Esophagus (tissue), 2 donors: Measurements from ENCODE around the gene EMC8. TPM values are rescaled to one million over a fixed set of nuclear protein-coding genes. Genes with fewer than 3 reads are reported as not detected.
"Not testable (repeated sequence)": the region's sequence is repeated elsewhere in the genome, so short reads cannot be mapped to it uniquely, and the experiment has no call there.

Experiments used
- H3K27ac ChIP-seq, 2 donors: one replicate each; pipeline ENCODE4 v1.5.1; 2013; ENCODE audit warnings: low read depth in 2 of 2, mild to moderate bottlenecking in 2 of 2, inconsistent platforms in 1 of 2, low read length in 1 of 2, moderate library complexity in 1 of 2
- H3K27me3 ChIP-seq, 2 donors: one replicate each; pipeline ENCODE4 v1.6.1; 2013; ENCODE audit warnings: low read length in 2 of 2, control low read depth in 1 of 2, mild to moderate bottlenecking in 1 of 2; ENCODE audit not compliant: insufficient read depth in 2 of 2, control insufficient read depth in 1 of 2
- H3K36me3 ChIP-seq, 2 donors: one replicate each; pipeline ENCODE4 v1.6.1; 2013; ENCODE audit warnings: low read length in 1 of 2; ENCODE audit not compliant: control insufficient read depth in 2 of 2, insufficient read depth in 2 of 2
- H3K4me1 ChIP-seq, 2 donors: one replicate each; pipeline ENCODE4 v1.6.1; 2013; ENCODE audit warnings: low read length in 1 of 2; ENCODE audit not compliant: control insufficient read depth in 2 of 2, insufficient read depth in 2 of 2
- H3K4me3 ChIP-seq, 2 donors: one replicate each; pipeline ENCODE4 v1.5.1; 2013; ENCODE audit warnings: low read length in 2 of 2, mild to moderate bottlenecking in 2 of 2, low read depth in 1 of 2, moderate library complexity in 1 of 2
- H3K9me3 ChIP-seq, 2 donors: one replicate each; pipeline ENCODE4 v1.6.1; 2013; ENCODE audit warnings: mild to moderate bottlenecking in 2 of 2, low read depth in 1 of 2, low read length in 1 of 2, moderate library complexity in 1 of 2; ENCODE audit not compliant: control insufficient read depth in 2 of 2, insufficient read depth in 1 of 2
- WGBS, 2 donors: extraction: QIAGEN DNeasy Blood & Tissue Kit; methylation state at CpG; one replicate each; pipeline ENCODE4 v1.1.7; 2013; 5-methylcytosine and 5-hydroxymethylcytosine counted together
- polyA plus RNA-seq, 2 donors: library from polyadenylated mRNA; stranded (reverse); fragments of 200-250 nt; gene quantifications; one replicate each; pipeline ENCODE4 v1.2.3, GENCODE V29; 2013
- donor health status: healthy with polysubstance abuse.
- donor health status: Bipolar disorder and iron deficiency.

Gene EMC8
- polyA plus RNA-seq, 2 donors = 6.2 to 15.1 TPM

DNA sequence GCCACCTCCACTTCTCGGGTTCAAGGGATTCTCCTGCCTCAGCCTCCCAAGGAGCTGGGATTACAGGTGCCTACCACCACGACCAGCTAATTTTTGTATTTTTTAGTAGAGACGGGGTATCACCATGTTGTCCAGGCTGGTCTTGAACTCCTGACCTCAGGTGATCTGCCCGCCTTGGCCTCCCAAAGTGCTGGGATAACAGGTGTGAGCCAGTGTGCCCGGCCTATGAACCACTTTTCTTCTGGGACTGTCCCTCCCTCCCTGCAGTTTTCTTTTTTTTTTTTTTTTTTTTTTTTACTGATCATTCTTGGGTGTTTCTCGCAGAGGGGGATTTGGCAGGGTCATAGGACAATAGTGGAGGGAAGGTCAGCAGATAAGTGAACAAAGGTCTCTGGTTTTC lies 8.0 kb upstream of the EMC8 start:
- not testable (repeated sequence) for H3K9me3 ChIP-seq, H3K27me3 ChIP-seq, H3K4me3 ChIP-seq, H3K4me1 ChIP-seq, H3K27ac ChIP-seq
- WGBS, 2 donors = 84 to 91% methylated on average over 5 of the region's 6 CpGs
- H3K36me3 ChIP-seq = peaks cover 8 to 33% of the 10 kb centered on the region in 2 donors

DNA sequence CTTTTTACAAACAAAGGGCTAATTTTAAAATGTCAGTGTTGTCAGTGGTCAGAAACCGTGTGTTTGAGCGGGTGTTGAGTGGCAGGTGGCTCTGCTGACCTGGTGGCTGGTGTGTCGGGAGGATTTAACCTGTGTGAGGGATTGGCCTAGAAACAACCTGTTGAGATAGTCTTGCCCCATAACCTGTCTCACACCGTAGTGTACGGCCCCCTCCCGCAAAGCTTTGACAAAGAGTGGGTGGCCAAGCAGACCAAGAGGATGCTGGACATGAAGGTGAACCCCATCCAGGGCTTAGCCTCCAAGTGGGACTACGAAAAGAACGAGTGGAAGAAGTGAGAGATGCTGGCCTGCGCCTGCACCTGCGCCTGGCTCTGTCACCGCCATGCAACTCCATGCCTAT lies 7.2 kb upstream of the EMC8 start:
- Histone ChIP-seq H3K27me3 (no peaks in the 10 kb centered on the region), H3K9me3 (peaks cover 0 to 3% of the 10 kb centered on the region in 2 donors), H3K27ac (no peak overlapping the region), H3K36me3 (peaks cover 8 to 40% of the 10 kb centered on the region in 2 donors), H3K4me1 (no peaks in the 10 kb centered on the region), H3K4me3 (no peak overlapping the region)
- 92 to 94% methylated on average over 11 of the region's 11 CpGs for WGBS, 2 donors

DNA sequence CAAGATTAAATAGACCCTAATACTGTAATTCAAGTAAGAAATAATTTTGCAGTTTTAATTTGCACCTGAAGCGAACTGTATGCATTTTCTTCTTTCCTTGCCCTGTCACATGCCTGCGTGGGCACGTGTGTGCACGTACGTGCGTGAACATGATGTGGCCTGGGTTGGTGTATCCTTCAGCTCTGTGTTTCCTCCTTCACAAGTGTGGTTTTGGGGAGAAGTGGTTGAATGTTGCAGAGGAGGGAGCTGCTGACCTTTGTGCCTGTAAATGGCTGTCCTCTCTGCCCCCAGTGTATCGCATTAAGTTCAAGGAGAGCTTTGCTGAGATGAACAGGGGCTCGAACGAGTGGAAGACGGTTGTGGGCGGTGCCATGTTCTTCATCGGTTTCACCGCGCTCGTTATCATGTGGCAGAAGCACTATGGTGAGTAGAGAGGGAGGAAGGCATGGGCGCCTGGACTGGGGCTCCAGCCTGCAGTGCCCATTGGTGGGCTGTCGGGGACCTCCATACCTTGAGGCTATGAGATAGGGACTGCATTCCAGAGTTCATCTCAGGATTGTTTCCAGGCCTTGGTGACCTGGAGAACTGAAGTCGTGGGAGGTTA lies 6.2 kb upstream of the EMC8 start:
- 81 to 87% methylated on average over 18 of the region's 18 CpGs for WGBS, 2 donors

DNA sequence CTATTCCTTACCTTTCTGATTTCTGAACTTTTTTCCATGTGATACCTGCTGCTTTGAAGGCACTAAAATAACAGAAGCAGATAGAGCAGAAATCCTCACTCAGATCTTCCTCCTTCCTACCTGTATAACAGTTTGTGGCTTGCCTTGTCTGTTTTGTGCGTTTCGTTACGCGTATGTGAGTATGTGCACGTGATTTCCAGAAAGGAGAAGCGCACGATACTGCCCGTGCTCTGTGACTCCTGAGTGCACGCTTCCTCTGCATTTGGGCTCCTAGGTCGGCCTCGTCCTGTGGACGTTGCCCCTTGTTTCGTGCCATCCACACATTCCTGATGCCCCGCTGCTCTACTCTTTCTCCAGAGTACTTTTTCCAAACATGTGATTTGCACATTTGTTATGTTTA lies 4.2 kb upstream of the EMC8 start:
- H3K4me3 ChIP-seq = no peak overlapping the region
- H3K27ac ChIP-seq = no peak overlapping the region
- H3K36me3 ChIP-seq = peaks cover 8 to 41% of the 10 kb centered on the region in 2 donors
- H3K9me3 ChIP-seq = no peaks in the 10 kb centered on the region
- 72 to 78% methylated on average over 14 of the region's 14 CpGs for WGBS, 2 donors
- no peaks in the 10 kb centered on the region for H3K27me3 ChIP-seq
- H3K4me1 ChIP-seq = peaks cover 0 to 2% of the 10 kb centered on the region in 2 donors

More for the DNA sequence above, 6.2 kb upstream of the EMC8 start:
- Histone ChIP-seq H3K9me3 (peaks cover 0 to 3% of the 10 kb centered on the region in 2 donors), H3K4me1 (peaks cover 0 to under 1% of the 10 kb centered on the region in 2 donors), H3K27me3 (no peaks in the 10 kb centered on the region), H3K36me3 (peaks cover 8 to 41% of the 10 kb centered on the region in 2 donors), H3K4me3 (no peak overlapping the region), H3K27ac (no peak overlapping the region)

DNA sequence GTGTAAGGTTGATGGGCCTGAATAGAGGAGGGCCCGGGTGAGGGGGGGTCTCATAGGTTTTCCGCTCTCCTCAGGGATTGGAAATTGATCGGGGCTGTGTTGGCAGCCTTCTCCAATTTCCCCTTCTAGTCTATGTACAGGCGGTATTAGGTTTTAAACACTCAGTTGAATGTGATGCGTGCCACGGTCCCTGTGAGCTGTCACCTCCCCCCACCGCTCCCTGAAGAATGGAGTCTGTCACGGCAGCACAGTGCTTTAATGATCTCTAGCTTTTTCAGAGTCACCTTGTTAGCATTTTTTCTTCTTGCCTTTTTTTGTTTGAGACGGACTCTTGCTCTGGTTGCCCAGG lies 951 bp upstream of the EMC8 start:
- Histone ChIP-seq H3K4me1 (peaks cover 0 to 2% of the 10 kb centered on the region in 2 donors), H3K4me3 (peak overlapping the region; percentile 80 to 96), H3K27ac (peak overlapping the region; percentile 73 to 90), H3K9me3 (no peaks in the 10 kb centered on the region), H3K27me3 (no peaks in the 10 kb centered on the region), H3K36me3 (peaks cover 9 to 32% of the 10 kb centered on the region in 2 donors)
- WGBS, 2 donors = 9 to 11% methylated on average over 9 of the region's 9 CpGs

DNA sequence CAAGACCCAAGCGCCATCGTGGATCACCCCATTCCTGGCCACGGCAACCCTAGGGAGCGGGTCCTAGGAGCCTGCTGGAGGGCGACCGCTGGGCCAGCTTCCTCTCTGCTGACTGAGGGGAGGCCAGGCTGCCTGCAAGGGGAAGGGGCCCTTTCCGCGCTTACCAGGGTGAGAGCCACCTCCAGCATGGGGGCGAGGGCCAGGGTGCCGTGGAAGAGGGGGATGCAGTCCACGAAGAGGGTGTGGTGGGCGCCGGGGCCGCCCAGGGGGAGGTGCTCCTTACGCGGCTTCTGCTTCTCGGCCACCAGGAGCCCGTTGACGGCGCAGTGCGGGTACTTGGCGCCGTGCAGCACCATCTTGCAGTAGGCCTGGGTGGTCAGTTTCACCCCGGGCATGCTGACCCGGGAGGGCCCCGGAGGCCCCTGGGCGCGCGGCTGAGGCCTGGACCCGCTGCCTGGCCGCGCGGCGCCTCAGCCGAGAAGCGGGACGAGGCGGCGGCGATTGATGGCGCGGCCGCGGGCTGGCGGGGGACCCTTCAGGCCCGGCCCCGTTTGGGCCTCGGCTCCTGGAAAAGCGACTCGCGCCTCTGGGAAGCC lies 345 bp downstream of the EMC8 start:
- Histone ChIP-seq H3K4me3 (peak overlapping the region; percentile 80 to 96), H3K27me3 (no peaks in the 10 kb centered on the region), H3K27ac (peak overlapping the region; percentile 34 to 90), H3K4me1 (peaks cover 0 to 4% of the 10 kb centered on the region in 2 donors), H3K36me3 (peaks cover 4 to 26% of the 10 kb centered on the region in 2 donors), H3K9me3 (no peaks in the 10 kb centered on the region)
- 0% methylated on average over 37 to 51 of the region's 51 CpGs for WGBS, 2 donors

DNA sequence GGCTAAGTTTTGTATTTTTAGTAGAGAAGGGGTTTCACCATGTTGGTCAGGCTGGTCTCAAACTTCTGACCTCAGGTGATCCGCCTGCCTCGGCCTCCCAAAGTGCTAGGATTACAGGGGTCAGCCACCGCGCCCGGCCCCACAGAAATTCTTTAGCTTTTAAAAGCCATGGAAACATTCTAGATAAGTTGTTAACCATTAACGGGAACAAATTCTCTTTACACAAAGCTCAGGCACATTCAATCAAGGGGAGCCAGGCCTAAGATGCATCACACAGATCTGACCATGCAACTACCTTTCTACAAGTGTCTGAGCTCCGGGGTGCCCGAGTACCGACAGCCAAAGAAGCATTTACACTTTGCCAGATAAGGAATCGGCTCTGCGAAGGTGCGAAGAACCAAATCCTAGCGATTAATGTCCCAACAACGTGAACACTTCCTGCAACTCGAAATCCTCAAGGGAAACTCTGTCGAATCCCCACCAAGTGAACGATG lies 1.0 kb downstream of the EMC8 start:
- H3K9me3 ChIP-seq = no peaks in the 10 kb centered on the region
- no peaks in the 10 kb centered on the region for H3K27me3 ChIP-seq
- peaks cover 0 to 4% of the 10 kb centered on the region in 2 donors for H3K4me1 ChIP-seq
- H3K27ac ChIP-seq = no peak overlapping the region
- peaks cover 4 to 21% of the 10 kb centered on the region in 2 donors for H3K36me3 ChIP-seq
- 15 to 18% methylated on average over 17 of the region's 17 CpGs for WGBS, 2 donors
- H3K4me3 ChIP-seq = peak overlapping the region; percentile 80 to 96

DNA sequence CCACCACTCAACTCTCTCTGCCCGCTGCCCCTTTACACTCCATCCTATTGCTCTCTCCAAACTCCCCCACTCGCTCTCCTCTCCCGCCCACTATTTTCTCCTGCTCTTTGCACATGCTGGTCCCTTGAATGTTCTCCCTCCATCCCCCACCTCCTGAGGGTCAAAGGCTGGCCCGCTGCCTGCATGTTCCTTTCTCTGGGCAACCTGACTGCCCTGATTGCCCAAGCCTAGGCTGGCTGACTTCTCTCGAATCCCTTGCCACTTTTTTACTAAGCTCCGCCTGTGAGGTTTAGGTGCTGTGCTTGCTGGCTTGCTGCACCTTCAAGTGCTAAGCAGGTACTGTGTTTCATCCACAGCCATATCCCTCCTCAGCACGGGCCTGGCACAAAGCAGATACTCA lies 2.7 kb downstream of the EMC8 start:
- WGBS, 2 donors = 90 to 92% methylated on average over 7 of the region's 7 CpGs
- H3K36me3 ChIP-seq = peaks cover 4 to 10% of the 10 kb centered on the region in 2 donors

DNA sequence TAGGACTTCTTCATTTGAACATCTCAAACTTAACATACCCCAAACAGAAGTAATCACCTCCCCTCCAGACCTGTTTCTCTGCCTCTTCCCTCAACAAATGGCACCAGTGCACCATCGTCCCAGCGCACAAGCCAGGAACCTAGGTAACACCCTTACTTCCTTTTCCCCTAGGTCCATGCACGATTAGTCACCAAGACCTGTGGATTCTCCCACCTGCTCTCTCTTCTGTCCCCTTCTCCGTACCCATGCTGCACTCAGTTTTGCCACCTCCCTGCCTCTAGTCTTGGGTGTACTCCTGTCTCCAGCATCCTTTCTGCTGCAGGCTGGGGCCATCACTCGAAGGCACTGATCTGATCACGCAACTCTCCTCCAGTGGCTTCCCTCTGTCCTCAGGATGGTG lies 3.2 kb downstream of the EMC8 start:
- Histone ChIP-seq H3K9me3 (no peaks in the 10 kb centered on the region), H3K36me3 (peaks cover 4 to 8% of the 10 kb centered on the region in 2 donors), H3K4me1 (peaks cover 0 to 4% of the 10 kb centered on the region in 2 donors), H3K27ac (no peak overlapping the region), H3K4me3 (no peak overlapping the region), H3K27me3 (no peaks in the 10 kb centered on the region)
- WGBS, 2 donors = 85 to 90% methylated on average over 6 of the region's 6 CpGs

More for the DNA sequence above, 2.7 kb downstream of the EMC8 start:
- H3K4me3 ChIP-seq = no peak overlapping the region
- no peaks in the 10 kb centered on the region for H3K27me3 ChIP-seq
- H3K27ac ChIP-seq = no peak overlapping the region
- H3K9me3 ChIP-seq = no peaks in the 10 kb centered on the region
- peaks cover 0 to 4% of the 10 kb centered on the region in 2 donors for H3K4me1 ChIP-seq

DNA sequence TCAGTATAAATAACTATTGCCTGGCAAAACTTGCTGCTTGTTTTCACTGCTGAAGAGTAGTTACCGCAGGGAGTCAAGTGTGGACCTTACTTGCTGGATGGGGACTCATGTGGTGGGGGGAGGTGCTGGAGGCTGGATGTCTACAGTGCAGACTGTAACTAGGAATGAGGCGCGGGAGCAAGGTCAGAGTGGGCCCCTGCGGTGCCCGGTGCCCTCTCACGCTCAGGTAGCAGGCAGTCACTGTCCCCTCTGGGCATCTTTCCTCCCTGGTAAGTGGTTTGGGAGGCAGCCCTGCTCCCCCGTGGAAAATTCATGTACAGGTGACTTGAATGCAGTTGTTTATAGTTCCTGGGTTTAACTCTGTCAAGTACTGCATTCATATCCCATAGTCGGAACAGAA lies 4.6 kb downstream of the EMC8 start:
- H3K36me3 ChIP-seq = peaks cover 4 to 8% of the 10 kb centered on the region in 2 donors
- H3K4me1 ChIP-seq = peaks cover 0 to 2% of the 10 kb centered on the region in 2 donors
- no peak overlapping the region for H3K4me3 ChIP-seq
- WGBS, 2 donors = 85 to 91% methylated on average over 8 of the region's 8 CpGs
- no peaks in the 10 kb centered on the region for H3K27me3 ChIP-seq
- H3K27ac ChIP-seq = no peak overlapping the region
- no peaks in the 10 kb centered on the region for H3K9me3 ChIP-seq
